PFSK-1 (cell line): ENCODE data around the gene SARDH.

Source experiments
- POLR2AphosphoS5 ChIP-seq: IDR thresholded peaks from 2 replicates; pipeline ENCODE4 v1.6.1; 2012; ENCODE audit warnings: low read depth, mild to moderate bottlenecking, control low read depth, low read length, moderate library complexity
- REST ChIP-seq, 2 experiments: IDR thresholded peaks; 2 replicates each; pipeline versions ENCODE4 v1.6.1 to v1.8.0; 2011 to 2012; ENCODE audit warnings: low read depth in 2 of 2, low read length in 2 of 2, control low read depth in 1 of 2, inconsistent platforms in 1 of 2, mild to moderate bottlenecking in 1 of 2, moderate library complexity in 1 of 2; ENCODE audit not compliant: insufficient read depth in 1 of 2
- TAF1 ChIP-seq: IDR thresholded peaks from 2 replicates; pipeline ENCODE4 v1.6.1; 2012; ENCODE audit warnings: low read length, control low read depth, borderline replicate concordance; ENCODE audit not compliant: insufficient read depth

GRCh38 chr9:133638711-133639110 is 99.4 kb downstream of the SARDH start:
- TF ChIP-seq REST (IDR thresholded peaks at IDR 0.05; ENCODE audit: insufficient read depth in 1 of 2, low read depth in 2 of 2, low read length in 2 of 2) (no peak), POLR2AphosphoS5 (no peak), TAF1 (no peak)
